NCI-H1930 (cell line): ENCODE data around the gene SLC25A26.

ENCODE experiments used
- DNase-seq, 2 experiments: peaks; one replicate each; lab custom pipeline; 2025; lab: John Stamatoyannopoulos, UW

Gene SLC25A26

GRCh38 chr3:66326340-66326739, 105.5 kb downstream of the SLC25A26 start:
- no peak for DNase-seq

GRCh38 chr3:66335671-66336070, 114.9 kb downstream of the SLC25A26 start:
- no peak for DNase-seq

- no peak for DNase-seq
Measured at GRCh38 chr3:66336333-66336766, 115.5 kb downstream of the SLC25A26 start.

- no peak for DNase-seq
Measured at GRCh38 chr3:66338927-66339326, 118.1 kb downstream of the SLC25A26 start.

GRCh38 chr3:66342717-66343356, 122.0 kb downstream of the SLC25A26 start:
- DNase-seq, result no peak

GRCh38 chr3:66344391-66344811, 123.6 kb downstream of the SLC25A26 start:
- no peak for DNase-seq

GRCh38 chr3:66344848-66345578, 124.2 kb downstream of the SLC25A26 start:
- no peak for DNase-seq

- DNase-seq, result no peak
Measured at GRCh38 chr3:66348704-66349103, 127.9 kb downstream of the SLC25A26 start.

GRCh38 chr3:66350601-66351000, 129.8 kb downstream of the SLC25A26 start:
- no peak for DNase-seq

- DNase-seq, result no peak
Measured at GRCh38 chr3:66353039-66353438, 132.2 kb downstream of the SLC25A26 start.

- no peak for DNase-seq
Measured at GRCh38 chr3:66353530-66353929, 132.7 kb downstream of the SLC25A26 start.

- DNase-seq, result no peak
Measured at GRCh38 chr3:66354001-66354400, 133.2 kb downstream of the SLC25A26 start.

- DNase-seq, result no peak
Measured at GRCh38 chr3:66355394-66355793, 134.6 kb downstream of the SLC25A26 start.

GRCh38 chr3:66355997-66356396, 135.2 kb downstream of the SLC25A26 start:
- DNase-seq, result no peak

GRCh38 chr3:66361356-66361755, 140.6 kb downstream of the SLC25A26 start:
- no peak for DNase-seq

- DNase-seq, result no peak
Measured at GRCh38 chr3:66362541-66362941, 141.7 kb downstream of the SLC25A26 start.

- no peak for DNase-seq
Measured at GRCh38 chr3:66363148-66363547, 142.3 kb downstream of the SLC25A26 start.

- DNase-seq, result no peak
Measured at GRCh38 chr3:66365080-66365479, 144.3 kb downstream of the SLC25A26 start.

- DNase-seq, result no peak
Measured at GRCh38 chr3:66366747-66367146, 145.9 kb downstream of the SLC25A26 start.

GRCh38 chr3:66367979-66368378, 147.2 kb downstream of the SLC25A26 start:
- no peak for DNase-seq

GRCh38 chr3:66370179-66370578, 149.4 kb downstream of the SLC25A26 start:
- DNase-seq, result no peak

- DNase-seq, result no peak
Measured at GRCh38 chr3:66371432-66371831, 150.6 kb downstream of the SLC25A26 start.

- DNase-seq, result peak in 1 of 2 experiments; percentile 5
Measured at GRCh38 chr3:66372681-66373350, 152.0 kb downstream of the SLC25A26 start.
